Measurements from ENCODE around the gene ZNF302.
"Not testable (repeated sequence)": the region's sequence is repeated elsewhere in the genome, so short reads cannot be mapped to it uniquely, and the experiment has no call there.

ZNF302 gene

GRCh38 chr19:34673590-34673989, 3.9 kb upstream of the ZNF302 start:
- DNase-seq, result no peak

- no peak for DNase-seq
Observed at GRCh38 chr19:34675250-34675649, 2.2 kb upstream of the ZNF302 start.

GRCh38 chr19:34675919-34676318, 1.6 kb upstream of the ZNF302 start:
- DNase-seq, result no peak

GRCh38 chr19:34676697-34677385, 637 bp upstream of the ZNF302 start, which contains the start of gene SCGB2B2:
SCGB2B2 (minus strand) TSS chr19:34677159; CDS start chr19:34594563, 82,596 bp downstream.
- peak; percentile 75 for DNase-seq

- DNase-seq, result no peak
Observed at GRCh38 chr19:34678085-34678412, 571 bp downstream of the ZNF302 start.

- no peak for DNase-seq
Observed at GRCh38 chr19:34678421-34678820, 943 bp downstream of the ZNF302 start.

DNA sequence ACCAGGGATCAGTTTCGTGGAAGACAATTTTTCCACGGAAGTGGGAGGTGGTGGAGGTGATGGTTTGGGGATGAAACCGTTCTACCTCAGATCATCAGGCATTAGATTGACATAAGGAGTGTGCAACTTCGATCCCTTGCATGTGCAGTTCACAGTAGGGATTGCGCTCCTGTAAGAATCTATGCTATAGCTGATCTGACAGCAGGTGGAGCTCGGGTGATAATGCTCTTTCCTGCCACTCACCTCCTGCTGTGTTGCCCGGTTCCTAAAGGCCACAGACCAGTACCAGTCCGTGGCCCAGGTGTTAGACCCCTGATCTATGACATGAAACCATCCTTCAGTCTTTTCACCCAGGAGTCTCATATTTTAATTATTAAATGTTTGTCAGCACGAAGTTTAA, 4.0 kb downstream of the ZNF302 start:
- no peak for DNase-seq

DNA sequence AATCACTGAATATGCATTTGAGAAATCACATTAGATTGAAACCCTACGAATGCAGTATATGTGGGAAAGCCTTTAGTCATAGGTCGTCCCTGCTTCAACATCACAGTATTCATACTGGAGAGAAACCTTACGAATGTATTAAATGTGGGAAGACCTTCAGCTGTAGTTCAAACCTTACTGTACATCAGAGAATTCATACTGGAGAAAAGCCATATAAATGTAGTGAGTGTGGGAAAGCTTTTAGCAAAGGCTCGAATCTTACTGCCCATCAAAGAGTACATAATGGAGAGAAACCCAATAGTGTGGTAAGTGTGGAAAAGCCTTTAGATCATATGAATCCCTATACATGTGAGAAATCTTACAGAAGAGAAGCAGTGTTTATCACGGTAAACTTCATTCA, 7.8 kb downstream of the ZNF302 start:
- not testable (repeated sequence) for DNase-seq

DNA sequence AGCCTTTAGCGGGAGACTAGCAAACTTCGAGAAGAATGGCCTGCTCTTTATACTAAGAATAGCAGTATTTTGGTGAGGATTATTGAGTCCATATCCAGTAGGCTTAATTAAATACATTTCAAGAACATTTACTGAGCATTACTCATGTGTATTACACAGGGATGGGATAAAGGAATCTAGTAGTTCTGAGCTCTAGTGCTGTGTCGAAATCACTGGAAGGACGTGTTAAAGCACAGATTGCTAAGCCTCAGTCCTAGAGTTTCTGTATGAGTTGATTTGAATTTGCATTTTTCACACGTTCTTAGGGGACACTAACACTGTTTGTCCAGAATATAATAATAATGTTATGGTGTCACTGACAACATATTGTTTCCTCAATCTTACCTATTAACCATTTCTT, 9.0 kb downstream of the ZNF302 start:
- no peak for DNase-seq

- no peak for DNase-seq
Observed at GRCh38 chr19:34687348-34687747, 9.9 kb downstream of the ZNF302 start.

GRCh38 chr19:34688592-34688991, 11.1 kb downstream of the ZNF302 start:
- DNase-seq, result no peak

DNA sequence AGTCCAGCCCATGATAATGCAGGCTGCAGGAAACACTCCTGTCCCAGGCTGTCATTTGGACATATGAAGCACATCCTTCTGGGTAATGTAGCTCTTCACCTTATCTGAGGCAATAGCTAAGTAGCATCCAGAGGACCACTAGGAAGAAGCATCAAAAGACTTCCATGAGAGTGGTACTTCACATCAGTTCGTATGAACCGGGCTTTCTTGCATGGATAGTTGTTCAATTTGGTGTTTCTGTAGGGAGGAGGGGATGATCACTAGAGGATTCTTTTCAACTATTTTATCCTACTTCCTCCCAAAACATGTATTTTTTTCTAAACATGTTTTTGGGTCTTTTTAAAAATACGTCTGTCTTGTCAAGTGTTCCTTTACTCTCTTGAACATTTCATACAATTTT, 12.9 kb downstream of the ZNF302 start:
- no peak for DNase-seq

DNA sequence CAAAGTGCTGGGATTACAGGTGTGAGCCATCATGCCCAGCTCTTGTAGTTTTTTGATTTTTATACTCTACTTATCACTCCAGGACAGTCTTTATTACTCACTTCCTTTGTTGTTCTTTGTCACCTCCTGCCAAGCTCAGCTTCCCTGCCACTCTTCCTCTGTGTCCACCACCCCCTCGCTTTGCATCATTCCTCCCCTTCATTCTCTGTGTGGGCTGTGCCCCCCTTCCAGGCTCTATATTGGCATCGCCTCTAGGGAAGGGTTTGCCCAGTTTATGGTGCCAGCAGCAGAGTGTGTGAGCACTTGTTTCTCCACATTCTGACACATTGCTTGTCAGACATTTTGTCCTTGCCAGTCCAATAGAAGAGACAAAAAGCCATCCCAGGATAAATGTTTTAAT, 15.1 kb downstream of the ZNF302 start:
- no peak for DNase-seq

DNA sequence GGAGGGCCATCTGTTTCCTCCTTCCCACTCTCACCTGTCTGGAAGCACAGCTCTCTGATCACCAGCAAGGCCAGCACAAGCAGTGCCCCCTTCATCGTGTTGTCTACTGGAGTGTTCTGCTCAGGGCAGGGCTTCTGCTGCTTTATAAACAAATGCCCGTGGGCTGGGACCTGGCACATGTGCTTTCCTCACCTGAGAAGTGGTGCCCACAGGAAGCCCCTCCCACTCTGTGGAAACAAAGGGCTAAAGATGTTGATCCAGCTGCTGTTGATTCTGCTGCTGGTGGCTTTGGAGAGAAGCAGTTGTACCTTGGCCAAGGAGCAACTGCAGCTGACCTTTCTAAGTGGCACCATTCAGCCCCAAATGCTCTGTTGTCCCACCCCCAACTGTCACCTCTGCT, 30.2 kb downstream of the ZNF302 start:
- no peak for DNase-seq

DNA sequence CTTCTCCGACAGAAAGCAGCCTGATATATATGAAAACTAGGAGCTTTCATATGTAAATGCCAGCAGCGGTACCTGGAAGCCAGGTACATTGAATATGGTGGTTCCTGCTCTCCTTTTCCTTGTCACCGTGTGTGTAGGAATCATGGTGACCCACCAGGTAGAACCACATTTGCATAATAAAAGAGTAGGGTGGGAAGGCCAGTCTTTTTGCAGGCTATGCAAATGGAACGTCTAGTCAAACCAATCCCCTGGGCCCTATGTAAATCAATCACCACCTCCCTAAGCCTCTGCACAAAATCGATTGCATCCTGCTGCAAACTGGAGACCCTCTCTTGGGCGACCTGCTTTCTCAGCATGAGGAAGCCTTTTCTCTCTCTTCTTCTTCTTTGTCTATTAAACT, 34.4 kb downstream of the ZNF302 start:
- no peak for DNase-seq

GRCh38 chr19:34712395-34713261, 35.1 kb downstream of the ZNF302 start:
- DNase-seq, result peak; percentile 13

- no peak for DNase-seq
Observed at GRCh38 chr19:34713262-34713637, 35.8 kb downstream of the ZNF302 start.

- no peak for DNase-seq
Observed at GRCh38 chr19:34715357-34715756, 37.9 kb downstream of the ZNF302 start.

DNA sequence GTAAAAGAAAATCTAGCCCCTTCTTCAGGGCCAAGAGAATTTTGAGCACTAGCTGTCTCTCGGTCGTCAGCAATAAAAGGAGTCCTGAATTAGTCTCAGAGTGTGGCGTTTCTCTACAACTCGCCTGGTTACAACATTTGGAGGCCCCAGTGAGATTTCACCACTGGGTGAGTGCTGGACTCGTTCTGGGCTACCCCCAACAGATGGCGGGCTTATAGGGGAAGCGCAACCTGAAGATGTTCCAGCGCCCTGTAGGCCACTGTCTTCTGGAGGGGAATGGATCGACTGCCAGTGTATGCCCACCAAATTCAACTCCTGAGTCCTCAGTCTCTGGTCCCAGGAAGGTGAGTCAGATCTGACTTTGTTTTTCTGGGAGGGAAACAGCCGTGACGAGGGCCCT, 44.9 kb downstream of the ZNF302 start:
- no peak for DNase-seq

DNA sequence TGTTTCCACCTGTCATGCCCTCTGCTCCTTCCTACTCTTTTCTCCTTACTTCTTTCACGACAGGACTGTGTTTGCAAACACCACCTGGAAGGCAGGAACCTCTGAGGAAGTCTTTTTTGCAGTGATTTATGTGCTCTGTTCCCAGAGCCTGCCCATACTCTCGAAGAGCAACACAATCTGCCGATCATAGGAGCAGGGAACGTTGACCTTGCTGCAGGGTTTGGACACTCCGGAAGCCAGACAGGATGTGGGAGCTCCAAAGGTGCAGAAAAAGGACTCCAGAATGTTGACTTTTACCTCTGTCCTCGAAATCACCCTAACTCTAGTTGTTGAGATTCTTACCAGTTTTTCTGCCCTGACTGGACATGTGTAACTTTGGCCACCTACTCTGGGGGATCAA, 47.9 kb downstream of the ZNF302 start:
- no peak for DNase-seq

DNA sequence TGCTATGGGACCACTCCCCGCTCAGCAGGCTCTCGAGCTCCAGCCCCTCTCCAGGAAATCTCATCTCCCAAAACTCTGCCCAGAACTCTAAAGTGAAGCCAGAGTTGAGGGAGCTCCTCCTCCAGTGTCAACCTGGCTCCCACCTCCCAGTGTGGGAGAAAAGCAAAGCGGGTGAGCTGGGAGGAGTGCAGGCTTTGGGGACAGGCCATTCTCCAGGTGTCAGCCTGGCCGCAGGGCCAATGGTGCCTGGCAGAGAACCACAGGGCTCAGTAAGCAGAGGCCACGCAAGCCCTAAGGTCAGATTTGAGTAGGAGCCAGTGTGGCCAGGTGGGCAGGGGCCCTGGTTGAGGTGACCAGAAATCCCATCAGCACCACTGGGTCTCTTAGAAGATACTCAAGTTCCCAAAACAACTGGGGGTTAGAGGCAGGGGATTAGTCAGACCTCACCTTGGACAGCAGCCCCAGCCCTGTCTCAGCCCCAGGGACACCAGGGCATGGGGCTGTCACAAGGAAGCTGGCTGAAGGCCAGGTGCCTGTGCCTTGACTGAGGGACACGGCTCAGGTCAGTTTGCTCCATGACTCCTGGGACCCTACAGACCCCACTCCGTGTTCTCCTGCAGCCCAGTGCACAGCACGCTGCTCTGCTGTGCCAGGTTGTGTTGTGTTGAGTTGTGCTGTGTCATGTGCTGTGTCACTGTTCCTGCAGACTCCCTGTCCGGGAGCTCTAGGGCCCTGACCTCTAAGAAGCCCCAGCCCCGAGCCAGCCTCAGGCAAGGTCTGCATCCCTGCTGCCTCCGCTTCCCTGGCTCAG, 53.7 kb downstream of the ZNF302 start:
- DNase-seq, result no peak

DNA sequence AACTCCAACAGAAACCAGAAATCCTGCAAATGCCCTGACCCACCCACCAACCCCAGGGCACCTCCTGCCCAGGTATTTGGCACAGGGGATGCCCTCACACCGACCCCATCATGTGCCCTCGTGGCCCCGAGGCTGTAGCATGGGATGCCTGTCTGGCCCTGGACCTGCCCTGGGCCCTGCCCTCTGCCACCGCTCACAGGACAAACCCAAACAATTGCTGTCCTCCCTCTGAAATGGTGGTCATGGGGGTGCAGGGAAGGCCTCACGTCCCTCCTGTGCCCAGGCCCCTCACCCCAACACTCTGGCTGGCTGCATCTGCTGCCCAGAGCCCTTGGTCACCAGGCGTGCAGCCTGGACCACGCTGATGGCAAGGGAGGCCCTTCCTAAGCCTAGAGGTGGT, 54.5 kb downstream of the ZNF302 start:
- DNase-seq, result no peak

DNA sequence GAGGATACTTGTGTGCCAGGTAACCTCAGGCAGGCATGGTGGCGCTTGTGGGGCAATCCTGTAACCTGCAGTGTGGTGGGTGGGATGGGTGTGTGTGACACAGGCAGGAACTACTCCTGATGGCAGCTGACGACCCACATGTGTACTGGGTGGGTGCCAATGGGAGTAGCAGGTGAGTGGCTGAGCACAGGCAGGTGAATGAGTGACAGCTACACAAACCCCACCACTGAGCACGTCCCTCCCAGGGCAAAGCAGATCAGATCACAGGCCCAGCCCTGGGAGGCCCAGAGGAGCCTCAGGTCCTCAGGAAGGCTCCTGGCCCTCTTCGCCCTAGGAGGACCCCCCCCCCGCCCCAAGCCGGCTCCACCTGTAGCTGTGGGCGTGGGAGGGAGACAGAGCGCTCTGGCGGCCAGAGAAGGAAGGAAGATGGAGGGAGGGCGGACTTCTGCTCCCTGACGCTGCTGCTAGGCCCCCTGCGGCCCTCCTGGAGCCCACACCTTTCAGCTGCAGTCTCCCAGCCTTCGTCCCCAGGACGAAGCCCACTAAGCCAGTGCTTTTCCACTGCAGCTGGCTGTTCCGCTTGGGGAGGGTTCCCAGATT, 55.2 kb downstream of the ZNF302 start:
- DNase-seq, result no peak

Data from stimulated activated CD4-positive, alpha-beta T cell treated with anti-CD3 and anti-CD28 coated beads, Interleukin-4, amount 100 ng/mL, for 1 hour (primary cell).